HEK293T (cell line): ENCODE results near the gene SLC20A1.

Source experiments
- BHLHE40 ChIP-seq: fragments of 450-650 bp; IDR thresholded peaks from 2 replicates; pipeline ENCODE4 v1.6.1; 2016; ENCODE audit warnings: mild to moderate bottlenecking, moderate library complexity, borderline replicate concordance
- ELF4 ChIP-seq: fragments of 450-650 bp; IDR thresholded peaks from 2 replicates; pipeline ENCODE4 v1.6.1; 2017; ENCODE audit warnings: antibody characterized with exemption
- LEF1 ChIP-seq: fragments of 450-650 bp; IDR thresholded peaks from 2 replicates; pipeline ENCODE4 v1.6.1; 2017; ENCODE audit warnings: mild to moderate bottlenecking, borderline replicate concordance
- NFRKB ChIP-seq: fragments of 450-650 bp; IDR thresholded peaks from 2 replicates; pipeline ENCODE4 v1.6.1; 2016; ENCODE audit warnings: mild to moderate bottlenecking, moderate library complexity
- SP1 ChIP-seq: fragments of 450-650 bp; IDR thresholded peaks from 2 replicates; pipeline ENCODE4 v1.6.1; 2017
- SUZ12 ChIP-seq: fragments of 450-650 bp; IDR thresholded peaks from 2 replicates; pipeline ENCODE4 v1.6.1; 2016; ENCODE audit warnings: mild to moderate bottlenecking
- TARDBP ChIP-seq: fragments of 450-650 bp; IDR thresholded peaks from 2 replicates; pipeline ENCODE4 v1.6.1; 2016
- ZNF384 ChIP-seq: fragments of 450-650 bp; IDR thresholded peaks from 2 replicates; pipeline ENCODE4 v1.6.1; 2016

DNA sequence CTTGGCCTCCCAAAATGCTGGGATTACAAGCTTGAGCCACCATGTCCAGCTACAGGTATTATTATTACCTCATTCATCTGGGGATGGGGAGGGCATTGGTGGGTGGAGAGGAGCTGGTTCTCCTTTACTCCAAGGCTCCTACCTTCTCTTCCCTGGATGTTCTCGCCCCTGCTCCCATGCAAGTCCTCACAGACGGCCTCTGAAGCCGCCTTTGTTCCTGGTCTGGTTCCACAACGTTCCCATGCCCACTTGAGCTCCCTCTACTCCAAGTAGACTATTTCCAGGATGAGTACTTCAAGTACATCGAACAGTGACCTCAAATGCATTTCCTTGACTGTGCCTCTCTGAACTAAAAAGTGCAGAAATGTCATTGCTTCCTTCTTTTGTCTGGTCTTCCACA is 3.2 kb upstream of the SLC20A1 start:
- no peak for TF ChIP-seq BHLHE40
- no peak for TF ChIP-seq TARDBP
- no peak for TF ChIP-seq ELF4
- TF ChIP-seq SUZ12: no peak
- no peak for TF ChIP-seq SP1
- TF ChIP-seq NFRKB: no peak
- no peak for TF ChIP-seq LEF1
- no peak for TF ChIP-seq ZNF384
